GM12878 (cell line): ENCODE results near the gene SLC9A7. TPM values are rescaled to one million over a fixed set of nuclear protein-coding genes. Genes with fewer than 3 reads are reported as not detected.

Experiments
- ATAC-seq: fragments of 200-7000 bp; cut with Tn5 transposase; 3 replicates; pipeline ENCODE4 v1.9.1; 2020; ENCODE audit warnings: mild to moderate bottlenecking, moderate library complexity
- BruUV-seq: library from RNA; stranded (reverse); fragments of 400-500 nt; replicated peaks from 2 replicates; lab custom pipeline; 2021; lab: Mats Ljungman, UMichigan
- CTCF ChIA-PET: fragments of 300-600 bp; sonication (Branson Sonifier 250); formaldehyde crosslinking; extraction: SDS; loops from one replicate; lab custom pipeline; 2021; ENCODE audit warnings: inconsistent platforms; lab: Yijun Ruan, JAX
- POLR2A ChIA-PET: fragments of 350-600 bp; formaldehyde crosslinking; extraction: SDS; loops from one replicate; lab custom pipeline; 2021; ENCODE audit warnings: inconsistent platforms; lab: Charles Lee
- RAD21 ChIA-PET: fragments of 300-600 bp; sonication (Branson Sonifier 250); formaldehyde crosslinking; loops from one replicate; lab custom pipeline; 2023; ENCODE audit warnings: antibody characterized with exemption; ENCODE audit not compliant: unreplicated experiment; lab: Charles Lee
- SMC1A ChIA-PET: fragments of 300-600 bp; sonication (Branson Sonifier 250); formaldehyde crosslinking; loops from one replicate; lab custom pipeline; 2023; ENCODE audit not compliant: unreplicated experiment, uncharacterized antibody; lab: Charles Lee
- DNase-seq: peaks from one replicate; pipeline ENCODE4 v3.0.0-alpha.2; 2011; ENCODE audit warnings: low read depth, low spot score
- FAIRE-seq: peaks from 3 replicates; lab custom pipeline; 2011; peaks lifted over from hg19 to GRCh38; lab: Jason Lieb, UNC
- H2AFZ ChIP-seq: 2 replicates; pipeline ENCODE4 v1.6.0; 2011; ENCODE audit warnings: low read depth, low read length, control low read depth; ENCODE audit not compliant: control insufficient read depth
- H3K27ac ChIP-seq: 2 replicates; pipeline ENCODE4 v1.5.1; 2011; ENCODE audit warnings: control low read depth; ENCODE audit not compliant: control insufficient read depth, insufficient read depth
- H3K27me3 ChIP-seq, 2 experiments: replicated peaks in 1 of 2; 2 replicates each; pipeline versions ENCODE4 v1.6.0 to v1.6.1; 2011; ENCODE audit warnings: low read length in 1 of 2; ENCODE audit not compliant: control insufficient read depth in 2 of 2, insufficient read depth in 2 of 2
- H3K36me3 ChIP-seq, 2 experiments: 2 replicates each; pipeline ENCODE4 v1.5.1; 2011; ENCODE audit warnings: low read length in 1 of 2; ENCODE audit not compliant: control insufficient read depth in 2 of 2, insufficient read depth in 2 of 2
- H3K4me1 ChIP-seq: 2 replicates; pipeline ENCODE4 v1.6.1; 2011; ENCODE audit warnings: mild to moderate bottlenecking, low read length, moderate library complexity, mixed read lengths; ENCODE audit not compliant: control insufficient read depth, insufficient read depth
- H3K4me2 ChIP-seq: 2 replicates; pipeline ENCODE4 v1.6.0; 2011; ENCODE audit warnings: control low read depth; ENCODE audit not compliant: control insufficient read depth, insufficient read depth
- H3K4me3 ChIP-seq: fragments of 200-600 bp; sonication (generic); 2 replicates; pipeline ENCODE4 v1.5.1; 2016
- H3K79me2 ChIP-seq: 2 replicates; pipeline ENCODE4 v1.6.0; 2011; ENCODE audit warnings: low read length; ENCODE audit not compliant: control insufficient read depth, insufficient read depth
- H3K9ac ChIP-seq: 2 replicates; pipeline ENCODE4 v1.8.0; 2011; ENCODE audit warnings: low read length, control low read depth, mixed read lengths; ENCODE audit not compliant: control insufficient read depth, insufficient read depth
- H3K9me3 ChIP-seq: replicated peaks from 3 replicates; pipeline ENCODE4 v1.5.1; 2011; ENCODE audit warnings: mild to moderate bottlenecking, low read length; ENCODE audit not compliant: control insufficient read depth, insufficient read depth
- H4K20me1 ChIP-seq: 2 replicates; pipeline ENCODE4 v1.6.0; 2011; ENCODE audit not compliant: control insufficient read depth, insufficient read depth
- BHLHE40 ChIP-seq, 2 experiments: fragments of 450-650 bp in 1 of 2; IDR thresholded peaks; 2 replicates each; pipeline ENCODE4 v1.6.1; 2011 to 2017; ENCODE audit warnings: low read depth in 2 of 2, borderline replicate concordance in 1 of 2, improper control_type of control experiment in 1 of 2, low read length in 1 of 2, mild to moderate bottlenecking in 1 of 2
- NR2C1 ChIP-seq: fragments of 450-650 bp; IDR thresholded peaks from 2 replicates; pipeline ENCODE4 v1.6.1; 2017; ENCODE audit warnings: antibody characterized with exemption, mild to moderate bottlenecking, moderate library complexity
- NR2C2 ChIP-seq: IDR thresholded peaks from 2 replicates; pipeline ENCODE4 v1.6.1; 2011; ENCODE audit warnings: borderline replicate concordance, low read depth; ENCODE audit not compliant: control insufficient read depth, insufficient read length
- RAD21 ChIP-seq: IDR thresholded peaks from 2 replicates; pipeline ENCODE4 v1.6.1; 2011; ENCODE audit warnings: mild to moderate bottlenecking, low read depth, low read length, moderate library complexity; ENCODE audit not compliant: insufficient read depth
- SMC3 ChIP-seq: IDR thresholded peaks from 2 replicates; pipeline ENCODE4 v1.6.1; 2011; ENCODE audit warnings: low read length, improper control_type of control experiment, borderline replicate concordance
- ZNF384 ChIP-seq: IDR thresholded peaks from 2 replicates; pipeline ENCODE4 v1.6.1; 2012; ENCODE audit warnings: low read depth, mild to moderate bottlenecking, low read length, improper control_type of control experiment, borderline replicate concordance
- WGBS: methylation state at CpG from one replicate; pipeline ENCODE4 v1.1.6; 2016; ENCODE audit warnings: low lambda C conversion rate; ENCODE audit not compliant: insufficient replicate concordance, insufficient coverage; ENCODE audit errors: missing lambda C conversion rate; 5-methylcytosine and 5-hydroxymethylcytosine counted together
- in situ Hi-C: fragments of 300-500 bp; cut with MboI; formaldehyde crosslinking; loops from 9 replicates; pipeline ENCODE4 v1.14.3; 2018; ENCODE audit warnings: mixed read lengths
- intact Hi-C: fragments of 100-400 bp; cut with micrococcal nuclease; formaldehyde crosslinking; loops from one replicate; pipeline ENCODE4 v1.14.2; 2022; ENCODE audit not compliant: unreplicated experiment
- polyA plus RNA-seq, 11 experiments: library from polyadenylated mRNA; depleted of rRNA in 4 of 11; unstranded in 6 of 11; stranded (reverse) in 5 of 11; fragments of >200 nt; fragmentation: Nextera tagmentation in 4 of 11; fragmentation: Illumina TruSeq in 1 of 11; extraction: Ambion mirVana in 4 of 11; extraction: Trizol in 1 of 11; gene quantifications; 1 replicate in 1 of 11; 2 replicates in 10 of 11; pipeline versions ENCODE4 v1.2.1 to v1.2.3, GENCODE V29; 2011 to 2016; ENCODE audit warnings: inconsistent platforms in 2 of 11, missing spikeins in 2 of 11, low read depth in 1 of 11
- total RNA-seq, 4 experiments: library from RNA; depleted of rRNA in 3 of 4; stranded (reverse); fragments of >200 nt in 3 of 4; fragmentation: Illumina TruSeq in 1 of 4; extraction: Trizol in 1 of 4; gene quantifications; 2 replicates each; pipeline versions ENCODE4 v1.2.1 to v1.2.3, GENCODE V29; 2013 to 2021
- TF ChIP-seq, protein P1 (sequence below), 3 experiments: IDR thresholded peaks in 2 of 3; conservative IDR thresholded peaks in 1 of 3; 2 replicates each; pipeline ENCODE4 v1.5.1; 2011; ENCODE audit warnings: low read depth in 3 of 3, low read length in 3 of 3, mild to moderate bottlenecking in 3 of 3, control low read depth in 2 of 3, moderate library complexity in 2 of 3, inconsistent platforms in 1 of 3, mixed read lengths in 1 of 3; ENCODE audit not compliant: control insufficient read depth in 2 of 3, insufficient read depth in 1 of 3; ENCODE audit errors: extremely low read depth in 1 of 3
- TF ChIP-seq, protein P2 (sequence below): fragments of 150-350 bp; IDR thresholded peaks from 2 replicates; pipeline ENCODE4 v1.6.1; 2014; ENCODE audit warnings: mild to moderate bottlenecking, low read depth, low read length

The SLC9A7 gene
- total and polyA plus RNA-seq, 10 of the 15 experiments (the other 5 are each of a cell fraction or from before 2014, with no cell fraction given), result 5.0 to 62.8 (median 30.5) TPM

DNA sequence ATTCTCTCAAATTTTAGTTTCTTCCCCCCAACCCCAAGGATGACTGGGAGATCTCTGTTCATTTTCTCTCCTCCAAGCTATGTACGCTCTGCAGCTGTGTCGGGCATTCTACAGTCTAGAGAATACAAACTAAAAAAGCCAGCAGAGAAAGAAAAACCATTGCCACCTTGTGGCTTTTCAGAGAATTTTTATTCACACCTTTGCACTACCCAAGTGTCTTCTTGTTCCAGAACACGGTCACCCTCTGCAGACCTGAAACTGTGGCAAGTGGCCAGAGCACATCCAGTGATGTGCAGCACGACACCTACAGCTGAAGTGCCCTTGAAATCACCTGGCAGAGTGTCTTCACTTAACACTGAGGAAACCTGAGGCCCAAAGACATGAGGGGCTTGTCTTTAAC is 116.8 kb downstream of the SLC9A7 start:
- Histone ChIP-seq H3K4me1 (peaks cover 9% of the 10 kb centered on the region), H3K4me2 (no peak overlapping the region), H3K9me3 (no peaks in the 10 kb centered on the region), H3K27ac (no peak overlapping the region), H4K20me1 (no peaks in the 10 kb centered on the region; the same call in 1 of the 2 replicates), H3K36me3 (peaks cover 0 to 7% of the 10 kb centered on the region in 2 experiments; a peak in 2 of 4 replicates), H3K79me2 (no peaks in the 10 kb centered on the region), H2AFZ (no peak overlapping the region), H3K4me3 (no peak overlapping the region), H3K9ac (no peak overlapping the region), H3K27me3 (no peaks in the 10 kb centered on the region)
- ATAC-seq (peak; percentile 69), DNase-seq (no peak), FAIRE-seq (no peak)
- no TSS peak for BruUV-seq
- in situ Hi-C loops, result no loop called here
- ChIA-PET POLR2A (interaction anchor here (0.6 to 1.7 kb wide), 3 partner anchors 13 to 440 kb away, joined by 3 to 5 read pairs (median 3); no protein-coding TSS in a partner anchor), SMC1A (interaction anchor here (0.7 to 2.5 kb wide), 18 partner anchors 12 to 261 kb away, joined by 3 to 11 read pairs (median 4); no protein-coding TSS in a partner anchor), RAD21 (interaction anchor here (0.6 to 2.0 kb wide), 13 partner anchors 12 to 234 kb away, joined by 3 to 17 read pairs (median 6); no protein-coding TSS in a partner anchor), CTCF (interaction anchor here (0.7 to 4.0 kb wide), 23 partner anchors 10 to 260 kb away, joined by 3 to 21 read pairs (median 5); no protein-coding TSS in a partner anchor)
- 37% methylated on average over 4 of the region's 4 CpGs for WGBS
- TF ChIP-seq, protein P1, sequence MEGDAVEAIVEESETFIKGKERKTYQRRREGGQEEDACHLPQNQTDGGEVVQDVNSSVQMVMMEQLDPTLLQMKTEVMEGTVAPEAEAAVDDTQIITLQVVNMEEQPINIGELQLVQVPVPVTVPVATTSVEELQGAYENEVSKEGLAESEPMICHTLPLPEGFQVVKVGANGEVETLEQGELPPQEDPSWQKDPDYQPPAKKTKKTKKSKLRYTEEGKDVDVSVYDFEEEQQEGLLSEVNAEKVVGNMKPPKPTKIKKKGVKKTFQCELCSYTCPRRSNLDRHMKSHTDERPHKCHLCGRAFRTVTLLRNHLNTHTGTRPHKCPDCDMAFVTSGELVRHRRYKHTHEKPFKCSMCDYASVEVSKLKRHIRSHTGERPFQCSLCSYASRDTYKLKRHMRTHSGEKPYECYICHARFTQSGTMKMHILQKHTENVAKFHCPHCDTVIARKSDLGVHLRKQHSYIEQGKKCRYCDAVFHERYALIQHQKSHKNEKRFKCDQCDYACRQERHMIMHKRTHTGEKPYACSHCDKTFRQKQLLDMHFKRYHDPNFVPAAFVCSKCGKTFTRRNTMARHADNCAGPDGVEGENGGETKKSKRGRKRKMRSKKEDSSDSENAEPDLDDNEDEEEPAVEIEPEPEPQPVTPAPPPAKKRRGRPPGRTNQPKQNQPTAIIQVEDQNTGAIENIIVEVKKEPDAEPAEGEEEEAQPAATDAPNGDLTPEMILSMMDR (IDR thresholded peaks at IDR 0.05 in 2 of 3, conservative IDR thresholded peaks at IDR 0.05 in 1 of 3; ENCODE audit: control insufficient read depth in 2 of 3, extremely low read depth in 1 of 3, insufficient read depth in 1 of 3, low read depth in 3 of 3, low read length in 3 of 3), result peak; percentile 24 to 50 (median 39); a peak in 5 of 6 replicates
- TF ChIP-seq SMC3 (peak; percentile 52), RAD21 (peak; percentile 52; the same call in 1 of the 2 replicates), ZNF384 (no peak), NR2C2 (no peak), BHLHE40 (IDR thresholded peaks at IDR 0.05; ENCODE audit: borderline replicate concordance in 1 of 2, low read depth in 2 of 2, low read length in 1 of 2) (0 out of 4 replicates have a peak, but pooled peaks of 1 of the 2 experiments have one; percentile 12), NR2C1 (no peak)
- TF ChIP-seq, protein P2, sequence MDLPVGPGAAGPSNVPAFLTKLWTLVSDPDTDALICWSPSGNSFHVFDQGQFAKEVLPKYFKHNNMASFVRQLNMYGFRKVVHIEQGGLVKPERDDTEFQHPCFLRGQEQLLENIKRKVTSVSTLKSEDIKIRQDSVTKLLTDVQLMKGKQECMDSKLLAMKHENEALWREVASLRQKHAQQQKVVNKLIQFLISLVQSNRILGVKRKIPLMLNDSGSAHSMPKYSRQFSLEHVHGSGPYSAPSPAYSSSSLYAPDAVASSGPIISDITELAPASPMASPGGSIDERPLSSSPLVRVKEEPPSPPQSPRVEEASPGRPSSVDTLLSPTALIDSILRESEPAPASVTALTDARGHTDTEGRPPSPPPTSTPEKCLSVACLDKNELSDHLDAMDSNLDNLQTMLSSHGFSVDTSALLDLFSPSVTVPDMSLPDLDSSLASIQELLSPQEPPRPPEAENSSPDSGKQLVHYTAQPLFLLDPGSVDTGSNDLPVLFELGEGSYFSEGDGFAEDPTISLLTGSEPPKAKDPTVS, result no peak
- intact Hi-C loops, result loop anchor here (2.0 kb wide), 3 partner anchors 87 to 261 kb away; no protein-coding TSS in a partner anchor
